Neural crest cell (in vitro differentiated cells): ENCODE results near the gene ATIC. TPM values are rescaled to one million over a fixed set of nuclear protein-coding genes. Genes with fewer than 3 reads are reported as not detected.

ENCODE experiments used
- DNase-seq: peaks from one replicate; pipeline ENCODE4 v3.0.0; 2021; ENCODE audit warnings: low read depth, mixed read lengths, low spot score
- H3K27ac Mint-ChIP-seq: one replicate; pipeline ENCODE4 v1.8.0; 2021; ENCODE audit warnings: mild to moderate bottlenecking, mixed read lengths; ENCODE audit not compliant: unreplicated experiment
- H3K27me3 Mint-ChIP-seq: 2 replicates; pipeline ENCODE4 v1.8.0; 2021; ENCODE audit warnings: low read depth, mild to moderate bottlenecking, mixed read lengths
- H3K36me3 Mint-ChIP-seq: 2 replicates; pipeline ENCODE4 v1.8.0; 2021; ENCODE audit warnings: low read depth, mild to moderate bottlenecking, mixed read lengths
- H3K4me1 Mint-ChIP-seq: 2 replicates; pipeline ENCODE4 v1.8.0; 2021; ENCODE audit warnings: mixed read lengths
- H3K4me3 Mint-ChIP-seq: one replicate; pipeline ENCODE4 v1.8.0; 2021; ENCODE audit warnings: mild to moderate bottlenecking, mixed read lengths
- H3K9me3 Mint-ChIP-seq: 2 replicates; pipeline ENCODE4 v1.8.0; 2021; ENCODE audit warnings: mixed read lengths
- total RNA-seq: library from RNA; stranded (reverse); gene quantifications from 2 replicates; pipeline ENCODE4 v1.2.1, GENCODE V29; 2021
- TF ChIP-seq, protein P1 (sequence below): fragments of 200-600 bp; sonication (generic); conservative IDR thresholded peaks from 2 replicates; pipeline ENCODE4 v1.5.0; 2021; ENCODE audit warnings: antibody characterized with exemption, mild to moderate bottlenecking

ATIC gene
- total RNA-seq, 1 donor from 2014 or later = 206 TPM

GRCh38 chr2:215270118-215270451 lies 41.8 kb upstream of the ATIC start:
- Mint-ChIP-seq H3K9me3 (peaks cover 4% of the 10 kb centered on the region), H3K4me1 (no peaks in the 10 kb centered on the region), H3K36me3 (no peaks in the 10 kb centered on the region), H3K27me3 (no peaks in the 10 kb centered on the region), H3K27ac (no peak overlapping the region), H3K4me3 (no peak overlapping the region)
- TF ChIP-seq, protein P1, sequence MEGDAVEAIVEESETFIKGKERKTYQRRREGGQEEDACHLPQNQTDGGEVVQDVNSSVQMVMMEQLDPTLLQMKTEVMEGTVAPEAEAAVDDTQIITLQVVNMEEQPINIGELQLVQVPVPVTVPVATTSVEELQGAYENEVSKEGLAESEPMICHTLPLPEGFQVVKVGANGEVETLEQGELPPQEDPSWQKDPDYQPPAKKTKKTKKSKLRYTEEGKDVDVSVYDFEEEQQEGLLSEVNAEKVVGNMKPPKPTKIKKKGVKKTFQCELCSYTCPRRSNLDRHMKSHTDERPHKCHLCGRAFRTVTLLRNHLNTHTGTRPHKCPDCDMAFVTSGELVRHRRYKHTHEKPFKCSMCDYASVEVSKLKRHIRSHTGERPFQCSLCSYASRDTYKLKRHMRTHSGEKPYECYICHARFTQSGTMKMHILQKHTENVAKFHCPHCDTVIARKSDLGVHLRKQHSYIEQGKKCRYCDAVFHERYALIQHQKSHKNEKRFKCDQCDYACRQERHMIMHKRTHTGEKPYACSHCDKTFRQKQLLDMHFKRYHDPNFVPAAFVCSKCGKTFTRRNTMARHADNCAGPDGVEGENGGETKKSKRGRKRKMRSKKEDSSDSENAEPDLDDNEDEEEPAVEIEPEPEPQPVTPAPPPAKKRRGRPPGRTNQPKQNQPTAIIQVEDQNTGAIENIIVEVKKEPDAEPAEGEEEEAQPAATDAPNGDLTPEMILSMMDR = peak; percentile 15
- DNase-seq = no peak

- H3K27ac Mint-ChIP-seq = no peak overlapping the region
Observed at GRCh38 chr2:215271446-215271845, 40.4 kb upstream of the ATIC start.

GRCh38 chr2:215272918-215273317 lies 38.9 kb upstream of the ATIC start:
- Mint-ChIP-seq H3K9me3 (peaks cover under 1% of the 10 kb centered on the region), H3K4me3 (no peak overlapping the region), H3K27me3 (no peaks in the 10 kb centered on the region), H3K36me3 (no peaks in the 10 kb centered on the region), H3K27ac (no peak overlapping the region), H3K4me1 (no peaks in the 10 kb centered on the region)
- no peak for DNase-seq
- TF ChIP-seq, protein P1 = no peak

More at GRCh38 chr2:215271446-215271845, 40.4 kb upstream of the ATIC start:
- H3K4me3 Mint-ChIP-seq = no peak overlapping the region
- peaks cover 4% of the 10 kb centered on the region for H3K9me3 Mint-ChIP-seq
- no peaks in the 10 kb centered on the region for H3K36me3 Mint-ChIP-seq
- no peak for DNase-seq
- H3K27me3 Mint-ChIP-seq = no peaks in the 10 kb centered on the region
- TF ChIP-seq, protein P1 = no peak
- no peaks in the 10 kb centered on the region for H3K4me1 Mint-ChIP-seq

- Mint-ChIP-seq H3K27me3 (no peaks in the 10 kb centered on the region), H3K27ac (no peak overlapping the region)
Observed at GRCh38 chr2:215274829-215275228, 37.0 kb upstream of the ATIC start.

DNA sequence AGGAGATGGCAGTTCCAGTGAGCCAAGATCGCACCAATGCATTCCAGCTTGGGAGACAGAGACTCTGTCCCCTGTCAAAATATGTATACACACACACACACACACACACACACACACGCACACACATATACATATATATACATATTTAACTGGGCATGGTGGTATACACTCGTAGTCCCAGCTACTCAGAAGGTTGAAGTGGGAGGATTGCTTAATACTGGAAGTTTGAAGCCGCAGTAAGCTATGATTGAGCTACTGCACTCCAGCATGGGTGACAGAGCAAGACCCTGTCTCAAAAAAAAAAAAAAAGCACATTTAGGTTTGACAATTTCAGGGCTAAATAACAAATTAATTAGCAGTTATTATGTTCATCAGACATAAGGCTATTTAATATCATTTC lies 36.0 kb upstream of the ATIC start:
- Mint-ChIP-seq H3K27me3 (no peaks in the 10 kb centered on the region), H3K36me3 (no peaks in the 10 kb centered on the region), H3K27ac (no peak overlapping the region), H3K9me3 (no peaks in the 10 kb centered on the region), H3K4me3 (no peak overlapping the region), H3K4me1 (no peaks in the 10 kb centered on the region)
- TF ChIP-seq, protein P1 = no peak
- DNase-seq = no peak

More at GRCh38 chr2:215274829-215275228, 37.0 kb upstream of the ATIC start:
- TF ChIP-seq, protein P1 = no peak
- Mint-ChIP-seq H3K36me3 (no peaks in the 10 kb centered on the region), H3K4me1 (no peaks in the 10 kb centered on the region), H3K9me3 (no peaks in the 10 kb centered on the region), H3K4me3 (no peak overlapping the region)
- DNase-seq = no peak

GRCh38 chr2:215277944-215278343 lies 33.9 kb upstream of the ATIC start:
- H3K4me1 Mint-ChIP-seq = no peaks in the 10 kb centered on the region
- no peaks in the 10 kb centered on the region for H3K9me3 Mint-ChIP-seq
- TF ChIP-seq, protein P1 = no peak
- no peaks in the 10 kb centered on the region for H3K27me3 Mint-ChIP-seq
- no peaks in the 10 kb centered on the region for H3K36me3 Mint-ChIP-seq
- H3K27ac Mint-ChIP-seq = no peak overlapping the region
- no peak for DNase-seq
- H3K4me3 Mint-ChIP-seq = no peak overlapping the region
